IgD-negative memory B cell (primary cell): ENCODE results near the gene ABCG2. TPM values are rescaled to one million over a fixed set of nuclear protein-coding genes. Genes with fewer than 3 reads are reported as not detected.
"Not testable (repeated sequence)": the region's sequence is repeated elsewhere in the genome, so short reads cannot be mapped to it uniquely, and the experiment has no call there.

ENCODE experiments used
- H3K27ac Mint-ChIP-seq, 3 donors: one replicate each; pipeline ENCODE4 v1.8.0; 2020 to 2022; ENCODE audit warnings: mild to moderate bottlenecking in 3 of 3, mixed read lengths in 3 of 3, moderate library complexity in 1 of 3
- H3K27me3 Mint-ChIP-seq: one replicate; pipeline ENCODE4 v1.8.0; 2021; ENCODE audit warnings: mixed read lengths
- H3K36me3 Mint-ChIP-seq: one replicate; pipeline ENCODE4 v1.8.0; 2020; ENCODE audit warnings: mild to moderate bottlenecking, mixed read lengths
- H3K4me1 Mint-ChIP-seq, 3 donors: one replicate each; pipeline ENCODE4 v1.8.0; 2020 to 2022; ENCODE audit warnings: mixed read lengths in 3 of 3, mild to moderate bottlenecking in 1 of 3
- H3K4me3 Mint-ChIP-seq, 4 donors: one replicate each; pipeline ENCODE4 v1.8.0; 2020 to 2022; ENCODE audit warnings: mild to moderate bottlenecking in 4 of 4, mixed read lengths in 4 of 4, moderate library complexity in 3 of 4
- H3K9me3 Mint-ChIP-seq, 3 donors: one replicate each; pipeline ENCODE4 v1.8.0; 2020 to 2021; ENCODE audit warnings: mixed read lengths in 3 of 3, mild to moderate bottlenecking in 1 of 3
- polyA plus RNA-seq: library from polyadenylated mRNA; unstranded; fragments of 300-500 nt; fragmentation: Illumina TruSeq; gene quantifications from one replicate; pipeline ENCODE4 v1.2.3, GENCODE V29; 2021

Gene ABCG2
- polyA plus RNA-seq, 1 donor from 2014 or later: not detected

DNA sequence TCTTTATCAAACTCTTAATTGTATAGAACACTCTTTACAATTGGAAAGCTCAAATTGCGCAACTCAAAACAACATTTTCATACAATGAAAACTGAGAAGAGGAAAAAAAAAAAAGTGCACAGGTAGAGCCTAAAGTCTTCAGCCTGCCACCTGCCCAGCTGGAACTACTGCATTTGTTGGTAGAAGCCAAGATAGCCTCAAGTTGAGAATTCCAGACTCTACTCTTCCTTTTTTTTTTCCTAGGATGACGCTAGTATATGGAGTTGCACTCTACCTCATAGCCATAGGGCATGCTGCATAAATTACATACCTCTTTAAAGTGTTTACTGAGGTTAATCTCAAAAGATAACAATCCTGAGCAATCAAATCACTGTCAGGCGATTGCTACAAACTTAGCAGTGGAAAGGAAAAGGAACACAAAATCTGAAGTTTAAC is 13.6 kb downstream of the ABCG2 start:
- no peak overlapping the region for H3K27ac Mint-ChIP-seq
- no peaks in the 10 kb centered on the region for H3K36me3 Mint-ChIP-seq
- no peaks in the 10 kb centered on the region for H3K9me3 Mint-ChIP-seq
- H3K4me1 Mint-ChIP-seq: no peaks in the 10 kb centered on the region
- no peak overlapping the region for H3K4me3 Mint-ChIP-seq
- H3K27me3 Mint-ChIP-seq: peaks cover 2% of the 10 kb centered on the region

- H3K36me3 Mint-ChIP-seq: no peaks in the 10 kb centered on the region
- H3K27me3 Mint-ChIP-seq: peaks cover 2% of the 10 kb centered on the region
- H3K9me3 Mint-ChIP-seq: no peaks in the 10 kb centered on the region
- H3K27ac Mint-ChIP-seq: no peak overlapping the region
- H3K4me1 Mint-ChIP-seq: no peaks in the 10 kb centered on the region
- no peak overlapping the region for H3K4me3 Mint-ChIP-seq
Observed at GRCh38 chr4:88144048-88144447, 14.4 kb downstream of the ABCG2 start.

DNA sequence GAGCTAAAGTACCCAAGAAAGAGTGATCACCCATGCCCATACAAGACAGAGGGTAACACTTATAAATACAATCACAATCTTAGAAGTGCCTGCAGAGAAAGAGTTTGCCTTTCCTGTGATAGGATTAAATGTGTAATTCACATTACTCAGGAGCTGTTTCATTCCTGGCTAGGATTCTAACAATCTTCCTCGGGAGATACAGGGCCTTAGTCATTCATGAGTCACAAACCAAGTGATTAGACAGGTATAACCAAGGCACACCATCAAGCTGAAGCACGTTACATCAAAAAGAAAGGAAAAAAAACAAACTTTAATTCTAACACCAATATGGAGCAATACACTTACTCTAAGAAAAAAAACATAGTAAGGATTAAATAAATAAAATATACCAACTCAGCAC is 14.9 kb downstream of the ABCG2 start:
- Mint-ChIP-seq H3K27me3 (peaks cover 2% of the 10 kb centered on the region), H3K36me3 (no peaks in the 10 kb centered on the region), H3K27ac (no peak overlapping the region), H3K9me3 (no peaks in the 10 kb centered on the region), H3K4me3 (no peak overlapping the region), H3K4me1 (no peaks in the 10 kb centered on the region)

GRCh38 chr4:88138561-88138960 is 19.9 kb downstream of the ABCG2 start:
- Mint-ChIP-seq H3K36me3 (no peaks in the 10 kb centered on the region), H3K9me3 (no peaks in the 10 kb centered on the region), H3K27ac (no peak overlapping the region), H3K4me3 (no peak overlapping the region), H3K4me1 (no peaks in the 10 kb centered on the region), H3K27me3 (peaks cover 5% of the 10 kb centered on the region)

GRCh38 chr4:88137112-88137511 is 21.3 kb downstream of the ABCG2 start:
- Mint-ChIP-seq H3K4me1 (no peaks in the 10 kb centered on the region), H3K27me3 (peaks cover 7% of the 10 kb centered on the region), H3K9me3 (peaks cover 0 to 2% (median 0%) of the 10 kb centered on the region in 3 donors), H3K4me3 (no peak overlapping the region), H3K36me3 (no peaks in the 10 kb centered on the region), H3K27ac (no peak overlapping the region)

GRCh38 chr4:88136249-88136648 is 22.2 kb downstream of the ABCG2 start:
- peaks cover 0 to 2% (median 0%) of the 10 kb centered on the region in 3 donors for H3K9me3 Mint-ChIP-seq
- H3K27ac Mint-ChIP-seq: no peak overlapping the region
- H3K36me3 Mint-ChIP-seq: no peaks in the 10 kb centered on the region
- peaks cover 7% of the 10 kb centered on the region for H3K27me3 Mint-ChIP-seq
- H3K4me1 Mint-ChIP-seq: no peaks in the 10 kb centered on the region
- no peak overlapping the region for H3K4me3 Mint-ChIP-seq

DNA sequence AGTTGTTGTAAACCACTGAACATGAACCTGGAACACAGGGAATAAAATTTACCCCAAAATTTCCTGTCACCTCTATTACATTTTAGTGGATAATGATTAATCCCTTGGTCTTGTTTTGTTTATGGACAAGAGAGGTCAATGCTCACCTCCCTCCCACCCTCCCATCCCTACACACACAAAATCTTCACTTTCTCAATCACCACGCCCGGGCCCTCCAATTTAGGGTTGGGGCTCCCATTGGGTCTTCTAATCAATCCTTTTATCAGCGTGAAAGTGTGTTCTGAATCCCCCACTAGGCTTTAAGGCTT is 23.1 kb downstream of the ABCG2 start:
- Mint-ChIP-seq H3K27ac (no peak overlapping the region), H3K36me3 (no peaks in the 10 kb centered on the region), H3K9me3 (peaks cover 0 to 2% (median 0%) of the 10 kb centered on the region in 3 donors), H3K27me3 (peaks cover 10% of the 10 kb centered on the region), H3K4me1 (peaks cover 0 to 4% (median 0%) of the 10 kb centered on the region in 3 donors), H3K4me3 (no peak overlapping the region)

GRCh38 chr4:88134536-88135355 is 23.7 kb downstream of the ABCG2 start:
- H3K27me3 Mint-ChIP-seq: peaks cover 10% of the 10 kb centered on the region
- H3K4me3 Mint-ChIP-seq: no peak overlapping the region
- H3K27ac Mint-ChIP-seq: no peak overlapping the region
- peaks cover 0 to 4% (median 0%) of the 10 kb centered on the region in 3 donors for H3K4me1 Mint-ChIP-seq
- H3K9me3 Mint-ChIP-seq: peaks cover 0 to 2% (median 0%) of the 10 kb centered on the region in 3 donors
- no peaks in the 10 kb centered on the region for H3K36me3 Mint-ChIP-seq

- H3K27ac Mint-ChIP-seq: no peak overlapping the region
Observed at GRCh38 chr4:88134111-88134510, 24.3 kb downstream of the ABCG2 start.

DNA sequence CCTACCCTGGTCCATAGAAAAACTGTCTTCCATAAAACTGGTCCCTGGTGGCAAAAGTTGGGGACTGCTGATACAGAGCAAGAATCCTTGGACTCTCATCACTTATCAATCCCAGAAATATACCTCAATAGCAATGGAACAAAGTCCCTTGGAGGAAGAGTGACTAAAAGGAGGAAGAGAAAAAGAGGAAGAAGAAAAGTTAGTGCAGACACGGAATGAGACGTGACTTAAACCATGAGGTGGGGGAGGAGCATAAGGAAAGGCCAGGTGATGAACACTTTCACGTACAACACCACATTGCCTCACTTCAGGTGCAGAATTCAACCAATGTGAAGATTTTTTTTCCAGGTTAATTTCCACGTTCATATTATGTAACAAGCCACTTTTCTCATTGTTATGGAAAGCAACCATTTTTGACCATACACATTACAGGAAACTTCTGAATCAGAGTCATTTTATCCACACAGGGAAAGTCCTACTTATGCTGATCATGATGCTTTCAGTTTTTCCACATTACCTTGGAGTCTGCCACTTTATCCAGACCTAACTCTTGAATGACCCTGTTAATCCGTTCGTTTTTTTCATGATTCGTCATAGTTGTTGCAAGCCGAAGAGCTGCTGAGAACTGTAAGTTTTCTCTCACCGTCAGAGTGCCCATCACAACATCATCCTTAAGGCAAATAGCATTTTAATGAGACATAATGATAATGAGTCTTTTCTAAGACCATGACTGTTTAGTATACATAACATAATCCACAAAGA is 27.7 kb downstream of the ABCG2 start:
- Mint-ChIP-seq H3K4me1 (peaks cover 0 to 4% (median 0%) of the 10 kb centered on the region in 3 donors), H3K36me3 (no peaks in the 10 kb centered on the region), H3K27me3 (peaks cover 5% of the 10 kb centered on the region), H3K9me3 (peaks cover 0 to 2% (median 0%) of the 10 kb centered on the region in 3 donors), H3K4me3 (no peak overlapping the region), H3K27ac (no peak overlapping the region)

More at GRCh38 chr4:88134111-88134510, 24.3 kb downstream of the ABCG2 start:
- Mint-ChIP-seq H3K4me3 (no peak overlapping the region), H3K4me1 (peaks cover 0 to 4% (median 0%) of the 10 kb centered on the region in 3 donors), H3K27me3 (peaks cover 10% of the 10 kb centered on the region), H3K9me3 (peaks cover 0 to 2% (median 0%) of the 10 kb centered on the region in 3 donors), H3K36me3 (no peaks in the 10 kb centered on the region)

DNA sequence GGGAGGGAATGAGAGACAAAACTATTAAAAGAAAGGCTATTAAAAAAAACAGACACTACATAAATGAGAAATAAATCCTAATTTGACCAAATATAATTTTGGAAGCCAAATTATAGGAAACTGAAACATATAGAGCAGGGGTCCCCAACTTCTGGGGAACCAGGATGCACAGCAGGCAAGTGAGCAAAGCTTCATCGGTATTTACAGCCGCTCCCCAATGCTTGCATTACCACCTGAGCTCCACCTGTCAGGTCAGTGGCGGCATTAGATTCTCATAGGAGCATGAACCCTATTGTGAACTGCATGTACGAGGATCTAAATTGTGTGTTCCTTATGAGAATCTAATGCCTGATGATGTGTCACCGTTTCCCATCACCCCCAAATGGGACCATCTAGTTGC is 28.4 kb downstream of the ABCG2 start:
- H3K27ac Mint-ChIP-seq: no peak overlapping the region
- no peak overlapping the region for H3K4me3 Mint-ChIP-seq
- no peaks in the 10 kb centered on the region for H3K36me3 Mint-ChIP-seq
- peaks cover 0 to 4% (median 2%) of the 10 kb centered on the region in 3 donors for H3K9me3 Mint-ChIP-seq
- H3K27me3 Mint-ChIP-seq: peaks cover 5% of the 10 kb centered on the region
- peaks cover 0 to 4% (median 0%) of the 10 kb centered on the region in 3 donors for H3K4me1 Mint-ChIP-seq

- not testable (repeated sequence) for H3K36me3 Mint-ChIP-seq, H3K4me3 Mint-ChIP-seq, H3K4me1 Mint-ChIP-seq, H3K27ac Mint-ChIP-seq, H3K27me3 Mint-ChIP-seq
- peaks cover 12 to 32% (median 14%) of the 10 kb centered on the region in 3 donors for H3K9me3 Mint-ChIP-seq
Observed at GRCh38 chr4:88122260-88122659, 36.2 kb downstream of the ABCG2 start.

- Mint-ChIP-seq H3K4me3 (no peak overlapping the region), H3K27me3 (peaks cover 4% of the 10 kb centered on the region), H3K9me3 (peaks cover 12 to 28% (median 14%) of the 10 kb centered on the region in 3 donors), H3K27ac (no peak overlapping the region), H3K4me1 (peaks cover 0 to under 1% (median 0%) of the 10 kb centered on the region in 3 donors), H3K36me3 (peaks cover 4% of the 10 kb centered on the region)
Observed at GRCh38 chr4:88119943-88120342, 38.5 kb downstream of the ABCG2 start.

DNA sequence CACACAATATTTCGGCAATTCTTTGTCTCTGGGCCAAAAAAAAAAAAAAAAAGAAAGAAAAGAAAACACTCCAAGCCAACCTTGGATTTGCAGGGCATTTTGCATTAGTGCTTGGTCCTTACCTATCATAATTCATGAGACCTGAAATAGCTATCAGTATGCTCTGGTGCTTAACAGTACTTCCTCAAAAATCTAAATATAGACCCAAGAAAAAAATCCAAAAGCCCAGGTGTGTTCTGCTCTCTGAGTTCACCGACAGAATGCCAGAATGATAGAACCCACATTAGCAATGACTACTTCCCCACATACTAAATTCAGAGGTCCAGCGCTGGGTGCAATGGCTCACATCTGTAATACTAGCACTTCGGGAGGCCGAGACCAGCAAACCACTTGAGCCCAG is 42.9 kb downstream of the ABCG2 start:
- Mint-ChIP-seq H3K4me3 (no peak overlapping the region), H3K27me3 (no peaks in the 10 kb centered on the region), H3K9me3 (peaks cover 2 to 18% (median 13%) of the 10 kb centered on the region in 3 donors), H3K27ac (no peak overlapping the region), H3K36me3 (peaks cover 2% of the 10 kb centered on the region), H3K4me1 (peaks cover 0 to 4% (median 0%) of the 10 kb centered on the region in 3 donors)

GRCh38 chr4:88112856-88113255 is 45.6 kb downstream of the ABCG2 start:
- H3K27ac Mint-ChIP-seq: no peak overlapping the region
- no peaks in the 10 kb centered on the region for H3K36me3 Mint-ChIP-seq
- peaks cover 0 to under 1% (median 0%) of the 10 kb centered on the region in 3 donors for H3K9me3 Mint-ChIP-seq
- H3K4me3 Mint-ChIP-seq: no peak overlapping the region
- H3K4me1 Mint-ChIP-seq: peaks cover 0 to 4% (median 0%) of the 10 kb centered on the region in 3 donors
- no peaks in the 10 kb centered on the region for H3K27me3 Mint-ChIP-seq
